HepG2 (cell line): Measurements from ENCODE around the gene KIF27. TPM values are rescaled to one million over a fixed set of nuclear protein-coding genes. Genes with fewer than 3 reads are reported as not detected.

ENCODE experiments used
- AGO2 ChIP-seq: fragments of 200-400 bp; formaldehyde crosslinking; optimal IDR thresholded peaks from 2 replicates; pipeline ENCODE3; 2017; ENCODE audit warnings: mild to moderate bottlenecking, low read depth, low read length, moderate library complexity
- CENPX ChIP-seq: sonication (generic); formaldehyde crosslinking; IDR thresholded peaks from 2 replicates; pipeline ENCODE4 v1.9.0; 2021; ENCODE audit warnings: mild to moderate bottlenecking, missing genetic modification reagents, moderate library complexity
- MYNN ChIP-seq: sonication (generic); formaldehyde crosslinking; IDR thresholded peaks from 2 replicates; pipeline ENCODE4 v1.4.0; 2020; ENCODE audit warnings: mild to moderate bottlenecking, low read depth, missing genetic modification reagents
- PAF1 ChIP-seq: IDR thresholded peaks from 2 replicates; pipeline ENCODE4 v1.6.1; 2016; ENCODE audit warnings: missing genetic modification reagents, missing compliant biosample characterization
- POLR2AphosphoS2 ChIP-seq: IDR thresholded peaks from 2 replicates; pipeline ENCODE4 v1.6.1; 2011; ENCODE audit warnings: low read depth, low read length, improper control_type of control experiment
- RAD21 ChIP-seq: fragments of 450-650 bp; formaldehyde crosslinking; IDR thresholded peaks from 2 replicates; pipeline ENCODE4 v1.5.0; 2020; ENCODE audit warnings: mild to moderate bottlenecking
- RBM22 ChIP-seq: fragments of 200-400 bp; formaldehyde crosslinking; optimal IDR thresholded peaks from 2 replicates; pipeline ENCODE3; 2017; ENCODE audit warnings: mild to moderate bottlenecking, low read length, moderate library complexity
- RFXAP ChIP-seq: sonication (generic); formaldehyde crosslinking; IDR thresholded peaks from 2 replicates; pipeline ENCODE4 v1.4.0; 2020; ENCODE audit warnings: missing genetic modification reagents, borderline replicate concordance
- RORA ChIP-seq: sonication (generic); formaldehyde crosslinking; IDR thresholded peaks from 2 replicates; pipeline ENCODE4 v1.5.0; 2020; ENCODE audit warnings: mild to moderate bottlenecking, missing genetic modification reagents, moderate library complexity
- SATB2 ChIP-seq: sonication (generic); formaldehyde crosslinking; IDR thresholded peaks from 2 replicates; pipeline ENCODE4 v1.5.0; 2020; ENCODE audit warnings: missing genetic modification reagents
- SNRNP70 ChIP-seq: fragments of 200-400 bp; formaldehyde crosslinking; IDR thresholded peaks from 2 replicates; pipeline ENCODE4 v1.6.1; 2017; ENCODE audit warnings: mild to moderate bottlenecking, low read depth, low read length, moderate library complexity
- TAF1 ChIP-seq: sonication (generic); formaldehyde crosslinking; IDR thresholded peaks from 2 replicates; pipeline ENCODE4 v1.4.0; 2020; ENCODE audit warnings: missing genetic modification reagents
- TCF12 ChIP-seq, 2 experiments: fragments of 450-650 bp in 1 of 2; sonication (generic) in 1 of 2; formaldehyde crosslinking in 1 of 2; IDR thresholded peaks; 2 replicates each; pipeline versions ENCODE4 v1.6.1 to v1.8.0; 2017 to 2022; ENCODE audit warnings: antibody characterized with exemption in 1 of 2, mild to moderate bottlenecking in 1 of 2, missing genetic modification reagents in 1 of 2, moderate library complexity in 1 of 2
- ZNF121 ChIP-seq: sonication (generic); formaldehyde crosslinking; IDR thresholded peaks from 2 replicates; pipeline ENCODE4 v1.5.0; 2020; ENCODE audit warnings: mild to moderate bottlenecking, missing genetic modification reagents
- ZNF292 ChIP-seq: sonication (generic); formaldehyde crosslinking; IDR thresholded peaks from 2 replicates; pipeline ENCODE4 v1.8.1; 2022; ENCODE audit warnings: mild to moderate bottlenecking, low read depth, missing genetic modification reagents, borderline replicate concordance
- ZNF629 ChIP-seq: sonication (generic); formaldehyde crosslinking; conservative IDR thresholded peaks from 2 replicates; pipeline ENCODE4 v1.5.0; 2020; ENCODE audit warnings: missing genetic modification reagents
- ZNF891 ChIP-seq: sonication (generic); formaldehyde crosslinking; IDR thresholded peaks from 2 replicates; pipeline ENCODE4 v1.5.0; 2020; ENCODE audit warnings: mild to moderate bottlenecking, missing genetic modification reagents
- ZSCAN25 ChIP-seq: sonication (generic); formaldehyde crosslinking; IDR thresholded peaks from 2 replicates; pipeline ENCODE4 v1.8.0; 2022; ENCODE audit warnings: mild to moderate bottlenecking, missing genetic modification reagents
- polyA plus RNA-seq, 8 experiments: library from polyadenylated mRNA; depleted of rRNA in 3 of 8; stranded (reverse) in 7 of 8; unstranded in 1 of 8; fragments of >200 nt; fragmentation: Illumina TruSeq in 4 of 8; extraction: Trizol in 4 of 8; gene quantifications; 2 replicates each; pipeline versions ENCODE4 v1.2.1 to v1.2.3, GENCODE V29; 2011 to 2016; ENCODE audit warnings: low read depth in 4 of 8, missing spikeins in 1 of 8, mixed read lengths in 1 of 8; ENCODE audit not compliant: insufficient read depth in 1 of 8
- total RNA-seq, 5 experiments: library from RNA; depleted of rRNA; stranded (reverse); fragments of >200 nt; fragmentation: Illumina TruSeq; extraction: Trizol; gene quantifications; 2 replicates each; pipeline ENCODE4 v1.2.3, GENCODE V29; 2016; ENCODE audit warnings: low read depth in 1 of 5
- TF ChIP-seq, protein P1 (sequence below), 2 experiments: fragments of 450-650 bp in 1 of 2; sonication (generic) in 1 of 2; formaldehyde crosslinking; IDR thresholded peaks; 2 replicates each; pipeline versions ENCODE4 v1.5.0 to v1.8.0; 2020 to 2022; ENCODE audit warnings: mild to moderate bottlenecking in 1 of 2, missing genetic modification reagents in 1 of 2
- TF ChIP-seq, protein P2 (sequence below): sonication (generic); formaldehyde crosslinking; IDR thresholded peaks from 2 replicates; pipeline ENCODE4 v1.5.0; 2020; ENCODE audit warnings: mild to moderate bottlenecking, missing genetic modification reagents
- TF ChIP-seq, protein P3 (sequence below): sonication (generic); formaldehyde crosslinking; IDR thresholded peaks from 2 replicates; pipeline ENCODE4 v1.8.0; 2022; ENCODE audit warnings: mild to moderate bottlenecking, missing genetic modification reagents
- TF ChIP-seq, protein P4 (sequence below): sonication (generic); formaldehyde crosslinking; IDR thresholded peaks from 2 replicates; pipeline ENCODE4 v1.8.0; 2022; ENCODE audit warnings: mild to moderate bottlenecking, missing genetic modification reagents; ENCODE audit not compliant: insufficient replicate concordance

KIF27 gene
- total and polyA plus RNA-seq, 2 of the 13 experiments (the other 11 are each of a cell fraction or from before 2014, with no cell fraction given) = 0.95 to 4.1 TPM

DNA sequence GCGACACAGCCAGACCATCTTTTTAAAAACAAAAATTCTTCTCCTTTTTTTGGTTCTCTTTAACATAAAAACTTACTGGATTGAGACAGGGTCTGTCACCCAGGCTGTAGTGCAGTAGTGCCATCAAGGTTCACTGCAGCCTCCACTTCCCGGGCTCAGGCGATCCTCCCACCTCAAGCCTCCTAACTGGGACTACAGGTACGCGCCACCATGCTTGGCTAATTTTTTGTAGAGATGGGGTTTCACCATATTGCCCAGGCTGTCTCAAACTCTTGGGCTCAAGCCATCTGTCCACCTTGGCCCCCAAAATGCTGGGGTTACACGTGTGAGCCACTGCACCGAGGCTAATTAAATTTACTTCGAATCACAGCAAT is 45.0 kb upstream of the KIF27 start (continued):
- TF ChIP-seq, protein P1, sequence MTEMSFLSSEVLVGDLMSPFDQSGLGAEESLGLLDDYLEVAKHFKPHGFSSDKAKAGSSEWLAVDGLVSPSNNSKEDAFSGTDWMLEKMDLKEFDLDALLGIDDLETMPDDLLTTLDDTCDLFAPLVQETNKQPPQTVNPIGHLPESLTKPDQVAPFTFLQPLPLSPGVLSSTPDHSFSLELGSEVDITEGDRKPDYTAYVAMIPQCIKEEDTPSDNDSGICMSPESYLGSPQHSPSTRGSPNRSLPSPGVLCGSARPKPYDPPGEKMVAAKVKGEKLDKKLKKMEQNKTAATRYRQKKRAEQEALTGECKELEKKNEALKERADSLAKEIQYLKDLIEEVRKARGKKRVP (CRISPR knock-in tag; IDR thresholded peaks at IDR 0.05) = peak in 1 of 2 experiments; percentile 34; a peak in 1 of 4 replicates
- TF ChIP-seq SATB2 (CRISPR knock-in tag) = no peak
- TF ChIP-seq ZNF629 (CRISPR knock-in tag) = no peak
- TF ChIP-seq RFXAP (CRISPR knock-in tag) = no peak
- TF ChIP-seq PAF1 = 0 out of 2 replicates have a peak, but pooled peaks have one; percentile 78
- TF ChIP-seq ZSCAN25 = no peak
- no peak for TF ChIP-seq SNRNP70
- TF ChIP-seq TCF12 (IDR thresholded peaks at IDR 0.05) = no peak
- no peak for TF ChIP-seq TCF12 (CRISPR knock-in tag; IDR thresholded peaks at IDR 0.05)
- no peak for TF ChIP-seq MYNN (CRISPR knock-in tag)
- peak; percentile 37; the same call in 1 of the 2 replicates for TF ChIP-seq RAD21
- TF ChIP-seq, protein P2, sequence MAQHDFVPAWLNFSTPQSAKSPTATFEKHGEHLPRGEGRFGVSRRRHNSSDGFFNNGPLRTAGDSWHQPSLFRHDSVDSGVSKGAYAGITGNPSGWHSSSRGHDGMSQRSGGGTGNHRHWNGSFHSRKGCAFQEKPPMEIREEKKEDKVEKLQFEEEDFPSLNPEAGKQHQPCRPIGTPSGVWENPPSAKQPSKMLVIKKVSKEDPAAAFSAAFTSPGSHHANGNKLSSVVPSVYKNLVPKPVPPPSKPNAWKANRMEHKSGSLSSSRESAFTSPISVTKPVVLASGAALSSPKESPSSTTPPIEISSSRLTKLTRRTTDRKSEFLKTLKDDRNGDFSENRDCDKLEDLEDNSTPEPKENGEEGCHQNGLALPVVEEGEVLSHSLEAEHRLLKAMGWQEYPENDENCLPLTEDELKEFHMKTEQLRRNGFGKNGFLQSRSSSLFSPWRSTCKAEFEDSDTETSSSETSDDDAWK (CRISPR knock-in tag) = no peak
- TF ChIP-seq, protein P3, sequence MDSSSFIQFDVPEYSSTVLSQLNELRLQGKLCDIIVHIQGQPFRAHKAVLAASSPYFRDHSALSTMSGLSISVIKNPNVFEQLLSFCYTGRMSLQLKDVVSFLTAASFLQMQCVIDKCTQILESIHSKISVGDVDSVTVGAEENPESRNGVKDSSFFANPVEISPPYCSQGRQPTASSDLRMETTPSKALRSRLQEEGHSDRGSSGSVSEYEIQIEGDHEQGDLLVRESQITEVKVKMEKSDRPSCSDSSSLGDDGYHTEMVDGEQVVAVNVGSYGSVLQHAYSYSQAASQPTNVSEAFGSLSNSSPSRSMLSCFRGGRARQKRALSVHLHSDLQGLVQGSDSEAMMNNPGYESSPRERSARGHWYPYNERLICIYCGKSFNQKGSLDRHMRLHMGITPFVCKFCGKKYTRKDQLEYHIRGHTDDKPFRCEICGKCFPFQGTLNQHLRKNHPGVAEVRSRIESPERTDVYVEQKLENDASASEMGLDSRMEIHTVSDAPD (CRISPR knock-in tag) = no peak
- no peak for TF ChIP-seq ZNF292
- TF ChIP-seq, protein P4, sequence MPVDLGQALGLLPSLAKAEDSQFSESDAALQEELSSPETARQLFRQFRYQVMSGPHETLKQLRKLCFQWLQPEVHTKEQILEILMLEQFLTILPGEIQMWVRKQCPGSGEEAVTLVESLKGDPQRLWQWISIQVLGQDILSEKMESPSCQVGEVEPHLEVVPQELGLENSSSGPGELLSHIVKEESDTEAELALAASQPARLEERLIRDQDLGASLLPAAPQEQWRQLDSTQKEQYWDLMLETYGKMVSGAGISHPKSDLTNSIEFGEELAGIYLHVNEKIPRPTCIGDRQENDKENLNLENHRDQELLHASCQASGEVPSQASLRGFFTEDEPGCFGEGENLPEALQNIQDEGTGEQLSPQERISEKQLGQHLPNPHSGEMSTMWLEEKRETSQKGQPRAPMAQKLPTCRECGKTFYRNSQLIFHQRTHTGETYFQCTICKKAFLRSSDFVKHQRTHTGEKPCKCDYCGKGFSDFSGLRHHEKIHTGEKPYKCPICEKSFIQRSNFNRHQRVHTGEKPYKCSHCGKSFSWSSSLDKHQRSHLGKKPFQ = no peak
- no peak for TF ChIP-seq TAF1 (CRISPR knock-in tag)
- TF ChIP-seq CENPX = no peak
- no peak for TF ChIP-seq POLR2AphosphoS2
- TF ChIP-seq RBM22 = peak; percentile 63
- no peak for TF ChIP-seq ZNF121
- TF ChIP-seq AGO2 = peak; percentile 6
- TF ChIP-seq RORA = no peak
- no peak for TF ChIP-seq ZNF891 (CRISPR knock-in tag)
